ENCODE results near the gene BRPF1. TPM values are rescaled to one million over a fixed set of nuclear protein-coding genes. Genes with fewer than 3 reads are reported as not detected.

The BRPF1 gene
- polyA plus RNA-seq, 1 donor from 2014 or later = 14.9 TPM

DNA sequence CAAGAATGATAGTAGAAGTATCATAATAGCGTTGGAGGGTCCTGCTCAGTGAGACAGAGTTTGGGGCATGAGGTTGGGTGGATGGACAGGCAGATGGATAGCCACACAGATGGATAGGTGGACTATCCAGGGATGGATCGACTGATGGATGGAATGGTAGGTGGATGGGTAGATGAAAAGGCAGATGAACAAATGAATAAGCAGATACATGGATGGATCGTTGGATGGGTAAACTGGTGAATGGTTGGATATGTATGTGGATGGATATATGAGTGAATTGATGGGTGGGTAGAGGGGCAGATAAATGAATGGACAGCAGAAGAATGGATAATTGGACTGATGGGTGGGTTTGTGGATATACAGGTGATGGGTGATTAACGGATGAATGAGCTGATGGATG, 18.4 kb upstream of the BRPF1 start:
- Histone ChIP-seq H3K9ac (ENCODE audit: low read length) (no peak overlapping the region), H2AFZ (ENCODE audit: low read depth, low read length) (no peak overlapping the region), H3K9me2 (ENCODE audit: insufficient read depth, low read length) (no peaks in the 10 kb centered on the region), H4K20me1 (ENCODE audit: insufficient read depth) (no peaks in the 10 kb centered on the region), H3F3A (ENCODE audit: insufficient read depth, low read length, poor library complexity, severe bottlenecking) (no peaks in the 10 kb centered on the region), H3K36me3 (ENCODE audit: insufficient read depth, low read length) (no peaks in the 10 kb centered on the region), H3K79me2 (replicated peaks; ENCODE audit: insufficient read depth, low read length) (no peaks in the 10 kb centered on the region), H3K4me3 (ENCODE audit: low read length) (no peak overlapping the region), H3K4me2 (ENCODE audit: low read length) (no peak overlapping the region), H3K27ac (ENCODE audit: low read length) (no peak overlapping the region), H3K27me3 (ENCODE audit: insufficient read depth, low read depth, low read length) (no peaks in the 10 kb centered on the region), H3K9me3 (ENCODE audit: low read length) (no peaks in the 10 kb centered on the region)
- no peak for TF ChIP-seq RAD21 (conservative IDR thresholded peaks at IDR 0.05)

DNA sequence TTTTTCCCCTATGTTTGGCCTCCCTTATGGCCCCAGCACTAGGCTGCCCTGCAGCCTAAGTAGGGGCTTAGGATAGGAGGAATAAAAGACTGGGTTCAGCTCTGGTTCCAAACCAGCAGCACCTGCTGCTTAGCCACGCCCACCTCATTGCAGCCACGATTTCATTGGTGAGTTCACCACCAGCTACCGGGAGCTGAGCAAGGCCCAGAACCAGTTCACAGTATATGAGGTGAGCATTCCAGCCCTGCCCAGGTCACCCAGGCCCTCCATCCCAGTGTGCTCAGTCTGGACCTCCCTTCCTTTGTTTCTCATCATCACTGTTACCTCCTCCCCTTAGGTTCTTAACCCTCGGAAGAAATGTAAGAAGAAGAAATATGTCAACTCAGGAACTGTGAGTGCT, 16.4 kb upstream of the BRPF1 start:
- Histone ChIP-seq H3K36me3 (ENCODE audit: insufficient read depth, low read length) (no peaks in the 10 kb centered on the region), H3K9ac (ENCODE audit: low read length) (no peak overlapping the region), H2AFZ (ENCODE audit: low read depth, low read length) (no peak overlapping the region), H3K4me3 (ENCODE audit: low read length) (no peak overlapping the region), H3K79me2 (replicated peaks; ENCODE audit: insufficient read depth, low read length) (no peaks in the 10 kb centered on the region), H3K9me2 (ENCODE audit: insufficient read depth, low read length) (no peaks in the 10 kb centered on the region), H3K9me3 (ENCODE audit: low read length) (no peaks in the 10 kb centered on the region), H3K4me2 (ENCODE audit: low read length) (no peak overlapping the region), H3K27me3 (ENCODE audit: insufficient read depth, low read depth, low read length) (no peaks in the 10 kb centered on the region), H3K27ac (ENCODE audit: low read length) (no peak overlapping the region), H4K20me1 (ENCODE audit: insufficient read depth) (no peaks in the 10 kb centered on the region), H3F3A (ENCODE audit: insufficient read depth, low read length, poor library complexity, severe bottlenecking) (no peaks in the 10 kb centered on the region)
- TF ChIP-seq POLR2AphosphoS5 (IDR thresholded peaks at IDR 0.05) (no peak), RAD21 (conservative IDR thresholded peaks at IDR 0.05) (no peak)
- TF ChIP-seq, protein P1, sequence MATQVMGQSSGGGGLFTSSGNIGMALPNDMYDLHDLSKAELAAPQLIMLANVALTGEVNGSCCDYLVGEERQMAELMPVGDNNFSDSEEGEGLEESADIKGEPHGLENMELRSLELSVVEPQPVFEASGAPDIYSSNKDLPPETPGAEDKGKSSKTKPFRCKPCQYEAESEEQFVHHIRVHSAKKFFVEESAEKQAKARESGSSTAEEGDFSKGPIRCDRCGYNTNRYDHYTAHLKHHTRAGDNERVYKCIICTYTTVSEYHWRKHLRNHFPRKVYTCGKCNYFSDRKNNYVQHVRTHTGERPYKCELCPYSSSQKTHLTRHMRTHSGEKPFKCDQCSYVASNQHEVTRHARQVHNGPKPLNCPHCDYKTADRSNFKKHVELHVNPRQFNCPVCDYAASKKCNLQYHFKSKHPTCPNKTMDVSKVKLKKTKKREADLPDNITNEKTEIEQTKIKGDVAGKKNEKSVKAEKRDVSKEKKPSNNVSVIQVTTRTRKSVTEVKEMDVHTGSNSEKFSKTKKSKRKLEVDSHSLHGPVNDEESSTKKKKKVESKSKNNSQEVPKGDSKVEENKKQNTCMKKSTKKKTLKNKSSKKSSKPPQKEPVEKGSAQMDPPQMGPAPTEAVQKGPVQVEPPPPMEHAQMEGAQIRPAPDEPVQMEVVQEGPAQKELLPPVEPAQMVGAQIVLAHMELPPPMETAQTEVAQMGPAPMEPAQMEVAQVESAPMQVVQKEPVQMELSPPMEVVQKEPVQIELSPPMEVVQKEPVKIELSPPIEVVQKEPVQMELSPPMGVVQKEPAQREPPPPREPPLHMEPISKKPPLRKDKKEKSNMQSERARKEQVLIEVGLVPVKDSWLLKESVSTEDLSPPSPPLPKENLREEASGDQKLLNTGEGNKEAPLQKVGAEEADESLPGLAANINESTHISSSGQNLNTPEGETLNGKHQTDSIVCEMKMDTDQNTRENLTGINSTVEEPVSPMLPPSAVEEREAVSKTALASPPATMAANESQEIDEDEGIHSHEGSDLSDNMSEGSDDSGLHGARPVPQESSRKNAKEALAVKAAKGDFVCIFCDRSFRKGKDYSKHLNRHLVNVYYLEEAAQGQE (IDR thresholded peaks at IDR 0.05; ENCODE audit: borderline replicate concordance) = no peak

DNA sequence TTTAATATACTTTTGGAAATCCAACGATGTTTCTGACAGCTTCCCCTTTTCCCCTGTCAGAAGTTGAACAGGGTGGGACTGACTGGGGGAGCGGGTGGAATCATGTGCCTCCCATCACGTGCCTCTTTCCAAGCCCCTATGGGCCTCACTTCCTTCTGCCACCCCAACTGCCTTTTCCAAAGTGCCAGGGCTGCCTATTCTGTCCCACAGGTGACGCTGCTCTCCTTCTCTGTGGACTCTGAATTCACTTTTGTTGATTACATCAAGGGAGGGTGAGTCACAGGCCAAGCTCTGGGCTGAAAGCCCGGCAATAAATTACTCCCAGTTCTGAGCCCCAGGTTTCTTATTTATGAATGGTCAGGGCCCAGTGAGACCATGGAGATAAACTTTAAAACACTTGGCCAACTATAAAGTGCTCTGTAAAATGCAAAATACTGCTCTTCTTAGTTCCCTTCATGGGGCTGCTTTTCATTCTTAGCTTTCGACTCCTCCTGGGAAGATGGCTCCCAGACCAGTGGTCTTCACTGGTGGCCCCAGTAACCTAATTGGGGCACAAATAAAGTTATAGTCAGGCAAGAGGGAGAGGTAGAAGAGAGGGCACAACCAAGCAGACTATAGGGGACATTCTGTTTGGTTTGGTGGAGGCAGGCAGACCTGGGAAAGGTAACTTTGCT, 15.6 kb upstream of the BRPF1 start:
- Histone ChIP-seq H3K27ac (ENCODE audit: low read length) (no peak overlapping the region), H3K4me3 (ENCODE audit: low read length) (no peak overlapping the region), H3K27me3 (ENCODE audit: insufficient read depth, low read depth, low read length) (no peaks in the 10 kb centered on the region), H3K4me2 (ENCODE audit: low read length) (no peak overlapping the region), H3K9ac (ENCODE audit: low read length) (no peak overlapping the region), H3K9me2 (ENCODE audit: insufficient read depth, low read length) (no peaks in the 10 kb centered on the region), H2AFZ (ENCODE audit: low read depth, low read length) (no peak overlapping the region), H3K36me3 (ENCODE audit: insufficient read depth, low read length) (no peaks in the 10 kb centered on the region), H3K79me2 (replicated peaks; ENCODE audit: insufficient read depth, low read length) (no peaks in the 10 kb centered on the region), H4K20me1 (ENCODE audit: insufficient read depth) (no peaks in the 10 kb centered on the region), H3F3A (ENCODE audit: insufficient read depth, low read length, poor library complexity, severe bottlenecking) (no peaks in the 10 kb centered on the region), H3K9me3 (ENCODE audit: low read length) (no peaks in the 10 kb centered on the region)
- TF ChIP-seq, protein P1 (IDR thresholded peaks at IDR 0.05; ENCODE audit: borderline replicate concordance) = no peak
- TF ChIP-seq RAD21 (conservative IDR thresholded peaks at IDR 0.05) = no peak
- no peak for TF ChIP-seq TAF1 (IDR thresholded peaks at IDR 0.05; ENCODE audit: low read depth)
- TF ChIP-seq EZH2 (IDR thresholded peaks at IDR 0.05; ENCODE audit: borderline replicate concordance, insufficient read depth, low read length, poor library complexity, severe bottlenecking) = no peak
- no peak for TF ChIP-seq EP300 (conservative IDR thresholded peaks at IDR 0.05; ENCODE audit: poor library complexity, severe bottlenecking)
- no peak for TF ChIP-seq MXI1 (conservative IDR thresholded peaks at IDR 0.05; ENCODE audit: poor library complexity, severe bottlenecking)
- TF ChIP-seq, protein P2, sequence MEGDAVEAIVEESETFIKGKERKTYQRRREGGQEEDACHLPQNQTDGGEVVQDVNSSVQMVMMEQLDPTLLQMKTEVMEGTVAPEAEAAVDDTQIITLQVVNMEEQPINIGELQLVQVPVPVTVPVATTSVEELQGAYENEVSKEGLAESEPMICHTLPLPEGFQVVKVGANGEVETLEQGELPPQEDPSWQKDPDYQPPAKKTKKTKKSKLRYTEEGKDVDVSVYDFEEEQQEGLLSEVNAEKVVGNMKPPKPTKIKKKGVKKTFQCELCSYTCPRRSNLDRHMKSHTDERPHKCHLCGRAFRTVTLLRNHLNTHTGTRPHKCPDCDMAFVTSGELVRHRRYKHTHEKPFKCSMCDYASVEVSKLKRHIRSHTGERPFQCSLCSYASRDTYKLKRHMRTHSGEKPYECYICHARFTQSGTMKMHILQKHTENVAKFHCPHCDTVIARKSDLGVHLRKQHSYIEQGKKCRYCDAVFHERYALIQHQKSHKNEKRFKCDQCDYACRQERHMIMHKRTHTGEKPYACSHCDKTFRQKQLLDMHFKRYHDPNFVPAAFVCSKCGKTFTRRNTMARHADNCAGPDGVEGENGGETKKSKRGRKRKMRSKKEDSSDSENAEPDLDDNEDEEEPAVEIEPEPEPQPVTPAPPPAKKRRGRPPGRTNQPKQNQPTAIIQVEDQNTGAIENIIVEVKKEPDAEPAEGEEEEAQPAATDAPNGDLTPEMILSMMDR (IDR thresholded peaks at IDR 0.05; ENCODE audit: poor library complexity, severe bottlenecking) = no peak
- TF ChIP-seq SMC3 (conservative IDR thresholded peaks at IDR 0.05; ENCODE audit: poor library complexity) = no peak
- no peak for TF ChIP-seq POLR2AphosphoS5 (IDR thresholded peaks at IDR 0.05)
